ENCODE measurements around the gene SLC6A17.

SLC6A17 gene

GRCh38 chr1:110150330-110151174 is at the start of gene SLC6A17:
Gene SLC6A17, plus strand, starts transcription at chr1:110150494. Its CDS starts 16,436 bp downstream, at chr1:110166930.
- Histone ChIP-seq H3K27ac (ENCODE audit: low read depth in 2 of 2, low read length in 2 of 2) (no peak within 1 kb of the TSS), H3K9ac (ENCODE audit: low read depth in 1 of 2, low read length in 2 of 2) (no peak within 1 kb of the TSS), H3K27me3 (ENCODE audit: control insufficient read depth in 2 of 2, insufficient read depth in 2 of 2, low read length in 2 of 2) (peaks cover 40 to 49% of the 10 kb centered on the region in 2 donors)

DNA sequence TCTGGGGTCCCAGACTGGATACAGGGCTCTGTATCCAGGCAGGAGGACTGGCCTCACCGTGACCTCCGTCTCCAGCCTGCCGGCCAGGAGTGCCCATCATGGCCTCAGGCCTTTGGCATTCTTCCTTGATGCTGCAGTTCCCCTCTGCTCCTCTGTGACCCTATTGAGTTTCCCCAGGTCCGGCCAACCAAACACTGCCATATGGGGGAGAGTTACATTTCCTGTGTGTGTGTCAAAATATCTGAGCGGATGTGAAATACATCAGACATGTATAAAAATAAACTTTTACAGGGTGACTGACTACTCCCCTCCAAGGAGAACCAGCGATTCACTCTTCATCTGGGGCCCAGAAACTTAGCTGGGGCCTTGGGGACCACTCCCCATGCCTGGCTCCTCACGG is 48.2 kb upstream of the SLC6A17 start:
- H3K4me3 ChIP-seq (ENCODE audit: low read length in 2 of 2), result no peak overlapping the region
- no peak overlapping the region for H3K27ac ChIP-seq (ENCODE audit: low read depth in 2 of 2, low read length in 2 of 2)
- H3K9ac ChIP-seq (ENCODE audit: low read depth in 1 of 2, low read length in 2 of 2), result no peak overlapping the region
- H3K27me3 ChIP-seq (ENCODE audit: control insufficient read depth in 2 of 2, insufficient read depth in 2 of 2, low read length in 2 of 2), result no peaks in the 10 kb centered on the region
- no peaks in the 10 kb centered on the region for H3K36me3 ChIP-seq (ENCODE audit: control insufficient read depth in 2 of 2, insufficient read depth in 2 of 2, low read length in 2 of 2)
- no peaks in the 10 kb centered on the region for H3K9me3 ChIP-seq (ENCODE audit: control insufficient read depth in 2 of 2, low read length in 2 of 2)
- H3K4me1 ChIP-seq (ENCODE audit: control insufficient read depth in 2 of 2, insufficient read depth in 2 of 2, low read length in 2 of 2), result no peaks in the 10 kb centered on the region

More at GRCh38 chr1:110150330-110151174, at the start of gene SLC6A17:
- no peaks in the 10 kb centered on the region for H3K36me3 ChIP-seq (ENCODE audit: control insufficient read depth in 2 of 2, insufficient read depth in 2 of 2, low read length in 2 of 2)
- H3K4me3 ChIP-seq (ENCODE audit: low read length in 2 of 2), result no peak within 1 kb of the TSS
- no peaks in the 10 kb centered on the region for H3K4me1 ChIP-seq (ENCODE audit: control insufficient read depth in 2 of 2, insufficient read depth in 2 of 2, low read length in 2 of 2)
- no peaks in the 10 kb centered on the region for H3K9me3 ChIP-seq (ENCODE audit: control insufficient read depth in 2 of 2, low read length in 2 of 2)

- Histone ChIP-seq H3K4me3 (ENCODE audit: low read length in 2 of 2) (no peak overlapping the region), H3K36me3 (ENCODE audit: control insufficient read depth in 2 of 2, insufficient read depth in 2 of 2, low read length in 2 of 2) (no peaks in the 10 kb centered on the region), H3K4me1 (ENCODE audit: control insufficient read depth in 2 of 2, insufficient read depth in 2 of 2, low read length in 2 of 2) (no peaks in the 10 kb centered on the region), H3K27ac (ENCODE audit: low read depth in 2 of 2, low read length in 2 of 2) (no peak overlapping the region), H3K9me3 (ENCODE audit: control insufficient read depth in 2 of 2, low read length in 2 of 2) (no peaks in the 10 kb centered on the region), H3K9ac (ENCODE audit: low read depth in 1 of 2, low read length in 2 of 2) (no peak overlapping the region), H3K27me3 (ENCODE audit: control insufficient read depth in 2 of 2, insufficient read depth in 2 of 2, low read length in 2 of 2) (peaks cover 2 to 3% of the 10 kb centered on the region in 2 donors)
These were observed 44.0 kb upstream of the SLC6A17 start for GRCh38 chr1:110106013-110106941.

DNA sequence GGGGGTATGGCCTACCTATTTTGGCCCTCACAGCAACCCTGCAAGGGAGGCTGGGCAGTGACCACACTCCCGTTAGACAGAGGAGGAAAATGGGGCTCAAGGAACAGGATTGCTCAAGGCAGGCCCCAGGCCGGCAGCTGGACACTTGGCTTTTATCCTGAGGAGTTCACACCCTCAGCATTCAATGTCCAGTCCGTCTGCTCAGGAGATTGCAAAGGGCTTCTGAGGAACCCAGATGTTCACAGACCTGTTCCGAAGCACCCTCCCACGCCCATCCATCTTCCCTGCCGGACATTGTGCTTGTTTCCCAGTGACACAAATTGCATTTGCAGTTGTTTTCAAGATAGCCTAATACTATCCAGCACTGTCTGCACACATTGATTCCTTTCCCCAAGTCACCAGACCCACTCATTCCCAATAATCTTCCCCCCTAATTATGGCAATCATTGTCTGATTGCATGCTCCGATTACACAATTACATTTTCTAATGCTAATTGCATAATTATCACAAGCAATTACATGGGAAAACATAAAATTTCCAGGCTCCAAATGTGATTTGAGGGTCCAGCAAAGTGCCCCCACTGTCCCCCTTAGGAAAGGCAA is 42.3 kb upstream of the SLC6A17 start:
- H3K27me3 ChIP-seq (ENCODE audit: control insufficient read depth in 2 of 2, insufficient read depth in 2 of 2, low read length in 2 of 2), result peaks cover 4 to 7% of the 10 kb centered on the region in 2 donors
- no peaks in the 10 kb centered on the region for H3K4me1 ChIP-seq (ENCODE audit: control insufficient read depth in 2 of 2, insufficient read depth in 2 of 2, low read length in 2 of 2)
- no peaks in the 10 kb centered on the region for H3K9me3 ChIP-seq (ENCODE audit: control insufficient read depth in 2 of 2, low read length in 2 of 2)
- no peaks in the 10 kb centered on the region for H3K36me3 ChIP-seq (ENCODE audit: control insufficient read depth in 2 of 2, insufficient read depth in 2 of 2, low read length in 2 of 2)
- no peak overlapping the region for H3K9ac ChIP-seq (ENCODE audit: low read depth in 1 of 2, low read length in 2 of 2)
- no peak overlapping the region for H3K27ac ChIP-seq (ENCODE audit: low read depth in 2 of 2, low read length in 2 of 2)
- no peak overlapping the region for H3K4me3 ChIP-seq (ENCODE audit: low read length in 2 of 2)

DNA sequence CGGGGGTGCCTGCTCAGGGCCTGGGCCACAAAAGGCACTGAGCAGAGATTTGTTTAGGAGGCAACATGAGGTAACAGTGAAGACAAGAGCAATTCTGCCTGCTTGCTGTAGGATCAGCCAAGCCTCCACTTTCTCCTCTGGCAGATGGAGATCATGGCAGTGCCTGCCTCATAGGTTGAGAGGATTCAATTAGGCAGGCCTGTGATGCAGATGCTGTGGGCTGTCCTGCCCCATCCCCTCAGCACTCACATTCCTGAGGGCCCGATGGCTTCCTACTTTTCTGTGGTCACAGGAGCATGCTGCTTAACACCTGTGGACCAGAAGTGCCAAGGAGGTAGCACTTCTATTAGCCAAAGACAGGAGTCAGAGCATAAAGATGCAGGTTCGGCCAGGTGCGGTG is 39.2 kb upstream of the SLC6A17 start:
- Histone ChIP-seq H3K27me3 (ENCODE audit: control insufficient read depth in 2 of 2, insufficient read depth in 2 of 2, low read length in 2 of 2) (peaks cover 14% of the 10 kb centered on the region in 2 donors), H3K4me3 (ENCODE audit: low read length in 2 of 2) (no peak overlapping the region), H3K9ac (ENCODE audit: low read depth in 1 of 2, low read length in 2 of 2) (no peak overlapping the region), H3K27ac (ENCODE audit: low read depth in 2 of 2, low read length in 2 of 2) (no peak overlapping the region), H3K4me1 (ENCODE audit: control insufficient read depth in 2 of 2, insufficient read depth in 2 of 2, low read length in 2 of 2) (no peaks in the 10 kb centered on the region), H3K9me3 (ENCODE audit: control insufficient read depth in 2 of 2, low read length in 2 of 2) (no peaks in the 10 kb centered on the region), H3K36me3 (ENCODE audit: control insufficient read depth in 2 of 2, insufficient read depth in 2 of 2, low read length in 2 of 2) (no peaks in the 10 kb centered on the region)

GRCh38 chr1:110112143-110112542 is 38.2 kb upstream of the SLC6A17 start, which contains the start of gene UBL4B:
Gene UBL4B, plus strand, starts transcription at chr1:110112443. Its CDS starts 92 bp downstream, at chr1:110112535.
- Histone ChIP-seq H3K27ac (ENCODE audit: low read depth in 2 of 2, low read length in 2 of 2) (no peak within 1 kb of the TSS), H3K4me3 (ENCODE audit: low read length in 2 of 2) (no peak within 1 kb of the TSS), H3K27me3 (ENCODE audit: control insufficient read depth in 2 of 2, insufficient read depth in 2 of 2, low read length in 2 of 2) (peaks cover 14% of the 10 kb centered on the region in 2 donors), H3K9me3 (ENCODE audit: control insufficient read depth in 2 of 2, low read length in 2 of 2) (no peaks in the 10 kb centered on the region), H3K36me3 (ENCODE audit: control insufficient read depth in 2 of 2, insufficient read depth in 2 of 2, low read length in 2 of 2) (no peaks in the 10 kb centered on the region), H3K4me1 (ENCODE audit: control insufficient read depth in 2 of 2, insufficient read depth in 2 of 2, low read length in 2 of 2) (no peaks in the 10 kb centered on the region), H3K9ac (ENCODE audit: low read depth in 1 of 2, low read length in 2 of 2) (no peak within 1 kb of the TSS)

GRCh38 chr1:110112656-110113055 is 37.6 kb upstream of the SLC6A17 start:
- H3K4me3 ChIP-seq (ENCODE audit: low read length in 2 of 2), result no peak overlapping the region
- H3K4me1 ChIP-seq (ENCODE audit: control insufficient read depth in 2 of 2, insufficient read depth in 2 of 2, low read length in 2 of 2), result no peaks in the 10 kb centered on the region
- H3K9me3 ChIP-seq (ENCODE audit: control insufficient read depth in 2 of 2, low read length in 2 of 2), result no peaks in the 10 kb centered on the region
- peaks cover 14% of the 10 kb centered on the region in 2 donors for H3K27me3 ChIP-seq (ENCODE audit: control insufficient read depth in 2 of 2, insufficient read depth in 2 of 2, low read length in 2 of 2)
- H3K9ac ChIP-seq (ENCODE audit: low read depth in 1 of 2, low read length in 2 of 2), result no peak overlapping the region
- no peaks in the 10 kb centered on the region for H3K36me3 ChIP-seq (ENCODE audit: control insufficient read depth in 2 of 2, insufficient read depth in 2 of 2, low read length in 2 of 2)
- H3K27ac ChIP-seq (ENCODE audit: low read depth in 2 of 2, low read length in 2 of 2), result no peak overlapping the region

- Histone ChIP-seq H3K4me1 (ENCODE audit: control insufficient read depth in 2 of 2, insufficient read depth in 2 of 2, low read length in 2 of 2) (no peaks in the 10 kb centered on the region), H3K4me3 (ENCODE audit: low read length in 2 of 2) (no peak overlapping the region), H3K36me3 (ENCODE audit: control insufficient read depth in 2 of 2, insufficient read depth in 2 of 2, low read length in 2 of 2) (no peaks in the 10 kb centered on the region), H3K9me3 (ENCODE audit: control insufficient read depth in 2 of 2, low read length in 2 of 2) (no peaks in the 10 kb centered on the region), H3K27ac (ENCODE audit: low read depth in 2 of 2, low read length in 2 of 2) (no peak overlapping the region), H3K27me3 (ENCODE audit: control insufficient read depth in 2 of 2, insufficient read depth in 2 of 2, low read length in 2 of 2) (peaks cover 14% of the 10 kb centered on the region in 2 donors), H3K9ac (ENCODE audit: low read depth in 1 of 2, low read length in 2 of 2) (no peak overlapping the region)
These were observed 36.7 kb upstream of the SLC6A17 start for GRCh38 chr1:110113551-110113950.

- Histone ChIP-seq H3K4me1 (ENCODE audit: control insufficient read depth in 2 of 2, insufficient read depth in 2 of 2, low read length in 2 of 2) (no peaks in the 10 kb centered on the region), H3K27ac (ENCODE audit: low read depth in 2 of 2, low read length in 2 of 2) (no peak overlapping the region)
These were observed 36.1 kb upstream of the SLC6A17 start for GRCh38 chr1:110114173-110114572.

More at GRCh38 chr1:110114173-110114572, 36.1 kb upstream of the SLC6A17 start:
- no peak overlapping the region for H3K9ac ChIP-seq (ENCODE audit: low read depth in 1 of 2, low read length in 2 of 2)
- no peaks in the 10 kb centered on the region for H3K36me3 ChIP-seq (ENCODE audit: control insufficient read depth in 2 of 2, insufficient read depth in 2 of 2, low read length in 2 of 2)
- H3K4me3 ChIP-seq (ENCODE audit: low read length in 2 of 2), result no peak overlapping the region
- H3K27me3 ChIP-seq (ENCODE audit: control insufficient read depth in 2 of 2, insufficient read depth in 2 of 2, low read length in 2 of 2), result peaks cover 14% of the 10 kb centered on the region in 2 donors
- H3K9me3 ChIP-seq (ENCODE audit: control insufficient read depth in 2 of 2, low read length in 2 of 2), result no peaks in the 10 kb centered on the region

Data from mucosa of rectum (tissue), 2 donors.